ENCODE data around the gene SLC45A3.

The SLC45A3 gene

DNA sequence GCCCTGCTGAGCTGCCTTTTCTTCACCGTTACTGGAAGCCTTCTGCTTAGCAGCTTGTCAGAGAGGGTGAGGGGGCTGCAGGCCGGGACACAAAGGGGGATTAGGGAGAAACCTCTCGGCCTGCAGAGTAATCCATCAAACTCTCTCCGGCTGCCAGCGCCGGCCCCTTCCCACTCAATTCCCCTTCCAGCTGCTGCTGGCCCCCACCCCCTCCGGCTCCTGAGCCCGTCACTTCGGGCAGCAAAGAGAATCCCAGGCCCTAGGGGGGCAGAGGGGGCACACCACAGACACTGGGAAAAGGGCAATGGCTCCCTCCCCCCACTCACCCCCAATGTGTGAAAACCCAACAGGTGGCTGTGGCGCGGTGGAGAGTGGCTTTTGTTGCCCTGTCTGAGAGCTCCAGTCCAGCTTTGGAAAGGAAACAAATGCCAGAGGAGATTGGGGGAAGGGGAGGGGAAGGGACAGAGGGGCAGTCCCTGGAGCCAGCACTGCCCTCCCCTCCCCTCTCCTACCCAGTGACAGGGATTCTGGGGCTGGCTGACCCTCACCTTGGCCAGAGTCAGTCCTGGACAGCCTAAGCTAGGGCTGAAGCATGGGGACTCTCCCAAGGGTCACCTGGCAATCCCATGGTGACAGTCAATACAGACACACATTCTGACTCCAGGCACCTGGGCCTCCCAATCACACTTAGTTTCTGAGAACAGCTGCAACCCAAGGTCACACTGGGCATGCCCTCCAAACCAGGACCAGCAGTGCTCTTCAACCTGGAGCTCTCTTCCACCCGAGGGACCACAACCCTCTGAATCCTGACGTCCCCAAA, 9.5 kb downstream of the SLC45A3 start:
- TF ChIP-seq POLR2AphosphoS5 (IDR thresholded peaks at IDR 0.05; ENCODE audit: low read depth, low read length) (no peak), FOXP2 (optimal IDR thresholded peaks at IDR 0.05; ENCODE audit: borderline replicate concordance, extremely low read depth, extremely low read length, insufficient read depth) (no peak), TAF1 (IDR thresholded peaks at IDR 0.05; ENCODE audit: borderline replicate concordance, insufficient read depth, low read length) (no peak), SIN3A (IDR thresholded peaks at IDR 0.05; ENCODE audit: borderline replicate concordance, insufficient read depth, low read length) (no peak)
- TF ChIP-seq, protein P1, sequence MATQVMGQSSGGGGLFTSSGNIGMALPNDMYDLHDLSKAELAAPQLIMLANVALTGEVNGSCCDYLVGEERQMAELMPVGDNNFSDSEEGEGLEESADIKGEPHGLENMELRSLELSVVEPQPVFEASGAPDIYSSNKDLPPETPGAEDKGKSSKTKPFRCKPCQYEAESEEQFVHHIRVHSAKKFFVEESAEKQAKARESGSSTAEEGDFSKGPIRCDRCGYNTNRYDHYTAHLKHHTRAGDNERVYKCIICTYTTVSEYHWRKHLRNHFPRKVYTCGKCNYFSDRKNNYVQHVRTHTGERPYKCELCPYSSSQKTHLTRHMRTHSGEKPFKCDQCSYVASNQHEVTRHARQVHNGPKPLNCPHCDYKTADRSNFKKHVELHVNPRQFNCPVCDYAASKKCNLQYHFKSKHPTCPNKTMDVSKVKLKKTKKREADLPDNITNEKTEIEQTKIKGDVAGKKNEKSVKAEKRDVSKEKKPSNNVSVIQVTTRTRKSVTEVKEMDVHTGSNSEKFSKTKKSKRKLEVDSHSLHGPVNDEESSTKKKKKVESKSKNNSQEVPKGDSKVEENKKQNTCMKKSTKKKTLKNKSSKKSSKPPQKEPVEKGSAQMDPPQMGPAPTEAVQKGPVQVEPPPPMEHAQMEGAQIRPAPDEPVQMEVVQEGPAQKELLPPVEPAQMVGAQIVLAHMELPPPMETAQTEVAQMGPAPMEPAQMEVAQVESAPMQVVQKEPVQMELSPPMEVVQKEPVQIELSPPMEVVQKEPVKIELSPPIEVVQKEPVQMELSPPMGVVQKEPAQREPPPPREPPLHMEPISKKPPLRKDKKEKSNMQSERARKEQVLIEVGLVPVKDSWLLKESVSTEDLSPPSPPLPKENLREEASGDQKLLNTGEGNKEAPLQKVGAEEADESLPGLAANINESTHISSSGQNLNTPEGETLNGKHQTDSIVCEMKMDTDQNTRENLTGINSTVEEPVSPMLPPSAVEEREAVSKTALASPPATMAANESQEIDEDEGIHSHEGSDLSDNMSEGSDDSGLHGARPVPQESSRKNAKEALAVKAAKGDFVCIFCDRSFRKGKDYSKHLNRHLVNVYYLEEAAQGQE (IDR thresholded peaks at IDR 0.05; ENCODE audit: insufficient read depth in 1 of 2, low read depth in 2 of 2, low read length in 2 of 2): no peak

DNA sequence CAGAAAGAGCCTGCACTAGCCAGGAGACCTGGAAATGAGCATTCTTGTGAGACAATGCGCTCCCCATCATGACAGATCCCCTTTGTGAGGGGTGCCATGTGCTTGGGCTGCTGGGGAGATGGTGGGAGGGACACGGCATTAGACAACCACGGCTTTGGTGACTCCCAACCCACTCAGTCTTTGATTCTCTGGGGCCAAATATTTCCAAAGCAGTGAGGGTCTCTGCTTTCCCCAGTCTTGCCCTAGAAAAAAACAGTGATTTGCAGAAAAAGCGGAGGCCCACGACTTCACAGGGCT, 10.2 kb downstream of the SLC45A3 start:
- TF ChIP-seq FOXP2 (optimal IDR thresholded peaks at IDR 0.05; ENCODE audit: borderline replicate concordance, extremely low read depth, extremely low read length, insufficient read depth): no peak
- TF ChIP-seq TAF1 (IDR thresholded peaks at IDR 0.05; ENCODE audit: borderline replicate concordance, insufficient read depth, low read length): no peak
- TF ChIP-seq, protein P1 (IDR thresholded peaks at IDR 0.05; ENCODE audit: insufficient read depth in 1 of 2, low read depth in 2 of 2, low read length in 2 of 2): no peak
- no peak for TF ChIP-seq POLR2AphosphoS5 (IDR thresholded peaks at IDR 0.05; ENCODE audit: low read depth, low read length)
- TF ChIP-seq SIN3A (IDR thresholded peaks at IDR 0.05; ENCODE audit: borderline replicate concordance, insufficient read depth, low read length): no peak

DNA sequence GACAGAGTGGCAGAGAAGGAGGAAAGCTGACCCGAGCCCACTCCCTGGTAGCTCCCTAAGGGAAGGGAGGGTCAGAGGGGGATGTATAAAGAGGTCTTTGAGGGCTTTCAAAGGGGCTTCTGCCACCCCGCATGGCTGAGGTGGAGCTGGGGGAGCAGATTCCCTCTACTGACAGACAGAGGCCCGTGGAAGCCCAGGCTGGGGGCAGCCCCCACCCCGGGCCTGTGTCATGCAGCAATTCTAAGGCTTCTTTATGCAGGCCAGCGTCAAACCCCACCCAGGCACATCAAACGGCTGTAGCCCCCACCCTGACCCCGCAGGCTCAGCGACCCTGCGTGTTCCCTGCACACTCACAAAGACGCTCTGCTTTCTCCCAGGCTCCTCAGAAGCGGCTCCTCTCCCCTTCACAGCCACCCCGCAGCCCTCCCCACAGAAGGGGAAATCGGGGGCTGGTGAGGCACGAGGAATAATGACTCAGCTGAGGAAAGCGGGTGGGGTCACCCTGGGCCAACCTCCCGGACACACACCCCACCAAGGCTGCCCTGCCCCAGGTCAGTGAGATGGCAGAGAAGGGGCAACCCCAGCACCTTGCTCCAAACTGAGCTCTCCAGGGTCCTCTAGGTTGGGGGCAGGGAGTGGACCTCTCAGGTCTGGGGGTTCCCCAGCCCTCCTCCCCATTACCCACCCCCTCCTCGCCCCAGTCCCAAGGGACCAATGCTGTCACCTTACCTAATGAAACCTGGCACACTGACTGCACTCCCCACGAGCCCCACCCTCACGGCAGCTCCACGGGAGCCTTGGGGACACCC, 10.8 kb downstream of the SLC45A3 start:
- TF ChIP-seq TAF1 (IDR thresholded peaks at IDR 0.05; ENCODE audit: borderline replicate concordance, insufficient read depth, low read length): no peak
- TF ChIP-seq SIN3A (IDR thresholded peaks at IDR 0.05; ENCODE audit: borderline replicate concordance, insufficient read depth, low read length): no peak
- no peak for TF ChIP-seq POLR2AphosphoS5 (IDR thresholded peaks at IDR 0.05; ENCODE audit: low read depth, low read length)
- no peak for TF ChIP-seq FOXP2 (optimal IDR thresholded peaks at IDR 0.05; ENCODE audit: borderline replicate concordance, extremely low read depth, extremely low read length, insufficient read depth)
- TF ChIP-seq, protein P1 (IDR thresholded peaks at IDR 0.05; ENCODE audit: insufficient read depth in 1 of 2, low read depth in 2 of 2, low read length in 2 of 2): no peak

DNA sequence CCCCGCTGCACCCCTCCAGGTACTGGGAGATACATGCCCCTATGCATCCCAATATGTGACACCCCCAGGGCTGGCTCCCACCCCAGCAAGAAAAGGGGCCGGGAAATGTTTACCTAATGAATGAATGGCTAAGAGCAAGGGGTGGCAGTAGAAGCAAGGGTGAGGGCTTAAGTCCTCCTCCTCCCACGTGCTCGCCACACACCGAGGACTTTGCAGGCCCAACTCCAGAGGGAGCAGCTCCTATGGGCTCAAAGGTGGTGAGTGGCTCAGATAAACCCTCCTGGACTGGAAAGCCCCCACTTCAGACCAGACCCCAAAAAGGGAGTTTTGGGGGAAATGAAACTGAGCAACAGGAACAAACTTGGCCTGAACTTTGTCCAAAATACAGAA, 11.4 kb downstream of the SLC45A3 start:
- TF ChIP-seq, protein P1 (IDR thresholded peaks at IDR 0.05; ENCODE audit: insufficient read depth in 1 of 2, low read depth in 2 of 2, low read length in 2 of 2): no peak
- TF ChIP-seq FOXP2 (optimal IDR thresholded peaks at IDR 0.05; ENCODE audit: borderline replicate concordance, extremely low read depth, extremely low read length, insufficient read depth): no peak
- no peak for TF ChIP-seq POLR2AphosphoS5 (IDR thresholded peaks at IDR 0.05; ENCODE audit: low read depth, low read length)
- no peak for TF ChIP-seq TAF1 (IDR thresholded peaks at IDR 0.05; ENCODE audit: borderline replicate concordance, insufficient read depth, low read length)
- TF ChIP-seq SIN3A (IDR thresholded peaks at IDR 0.05; ENCODE audit: borderline replicate concordance, insufficient read depth, low read length): no peak
